CD4-positive, alpha-beta T cell treated with Interleukin-15 for 4 hours (primary cell): ENCODE results near the gene MAP1LC3B.
"Not testable (repeated sequence)": the region's sequence is repeated elsewhere in the genome, so short reads cannot be mapped to it uniquely, and the experiment has no call there.

ENCODE experiments used
- DNase-seq: peaks from one replicate; pipeline ENCODE4 v3.0.0-alpha.2; 2020; ENCODE audit warnings: low spot score

MAP1LC3B gene

GRCh38 chr16:87360862-87361610 is 31.1 kb upstream of the MAP1LC3B start:
- DNase-seq, result no peak

GRCh38 chr16:87361916-87362619 is 30.1 kb upstream of the MAP1LC3B start:
- DNase-seq, result no peak

- not testable (repeated sequence) for DNase-seq
Measured at GRCh38 chr16:87362828-87363559, 29.1 kb upstream of the MAP1LC3B start.

GRCh38 chr16:87363771-87364455 is 28.2 kb upstream of the MAP1LC3B start:
- DNase-seq, result no peak

- no peak for DNase-seq
Measured at GRCh38 chr16:87365021-87365713, 27.0 kb upstream of the MAP1LC3B start.

- DNase-seq, result no peak
Measured at GRCh38 chr16:87366288-87366687, 25.8 kb upstream of the MAP1LC3B start.

GRCh38 chr16:87366930-87367329 is 25.2 kb upstream of the MAP1LC3B start:
- DNase-seq, result no peak

GRCh38 chr16:87367529-87367928 is 24.6 kb upstream of the MAP1LC3B start:
- DNase-seq, result no peak

- DNase-seq, result no peak
Measured at GRCh38 chr16:87368029-87368770, 23.9 kb upstream of the MAP1LC3B start.

- no peak for DNase-seq
Measured at GRCh38 chr16:87369117-87369765, 22.9 kb upstream of the MAP1LC3B start.

- DNase-seq, result no peak
Measured at GRCh38 chr16:87369796-87370719, 22.1 kb upstream of the MAP1LC3B start.

- no peak for DNase-seq
Measured at GRCh38 chr16:87371261-87371866, 20.8 kb upstream of the MAP1LC3B start.

- no peak for DNase-seq
Measured at GRCh38 chr16:87372305-87372704, 19.8 kb upstream of the MAP1LC3B start.

GRCh38 chr16:87374313-87374712 is 17.8 kb upstream of the MAP1LC3B start:
- no peak for DNase-seq

- DNase-seq, result no peak
Measured at GRCh38 chr16:87375426-87376135, 16.6 kb upstream of the MAP1LC3B start.

- DNase-seq, result no peak
Measured at GRCh38 chr16:87376660-87377059, 15.5 kb upstream of the MAP1LC3B start.

GRCh38 chr16:87379312-87379752 is 12.8 kb upstream of the MAP1LC3B start:
- DNase-seq, result not testable (repeated sequence)

- DNase-seq, result no peak
Measured at GRCh38 chr16:87380403-87380802, 11.7 kb upstream of the MAP1LC3B start.
